Lower lobe of right lung (tissue), 2 donors: ENCODE results near the gene ZDHHC8. TPM values are rescaled to one million over a fixed set of nuclear protein-coding genes. Genes with fewer than 3 reads are reported as not detected.

Source experiments
- ATAC-seq, 2 donors: fragments of 200-7000 bp; cut with Tn5 transposase; one replicate each; pipeline ENCODE4 v1.9.1; 2020 to 2022; ENCODE audit warnings: mild to moderate bottlenecking in 2 of 2, moderate library complexity in 2 of 2
- DNase-seq: peaks from one replicate; pipeline ENCODE4 v3.0.0-alpha.2; 2020
- H3K27ac ChIP-seq: fragments of 200-600 bp; one replicate; pipeline ENCODE4 v1.8.0; 2022
- H3K27me3 ChIP-seq: fragments of 200-600 bp; one replicate; pipeline ENCODE4 v1.8.0; 2022; ENCODE audit warnings: low read depth
- H3K36me3 ChIP-seq: fragments of 200-600 bp; one replicate; pipeline ENCODE4 v1.8.0; 2022; ENCODE audit warnings: mild to moderate bottlenecking
- H3K4me1 ChIP-seq: fragments of 200-600 bp; one replicate; pipeline ENCODE4 v1.8.0; 2022
- H3K4me3 ChIP-seq: fragments of 200-600 bp; one replicate; pipeline ENCODE4 v1.8.0; 2022; ENCODE audit warnings: mild to moderate bottlenecking
- H3K9me3 ChIP-seq: fragments of 200-600 bp; one replicate; pipeline ENCODE4 v1.8.0; 2022
- CTCF ChIP-seq: fragments of 200-600 bp; IDR thresholded peaks from one replicate; pipeline ENCODE4 v1.8.0; 2022; ENCODE audit warnings: antibody characterized with exemption, mild to moderate bottlenecking
- intact Hi-C: fragments of 100-400 bp; cut with DNase I; formaldehyde crosslinking; loops from one replicate; pipeline ENCODE4 v1.11.0; 2022
- total RNA-seq: library from RNA; stranded (reverse); fragmentation: NEBNext Ultra II Directional; extraction: Animal tissue kit (Norgen Biotek cat#: 25700); gene quantifications from one replicate; pipeline ENCODE4 v1.2.1, GENCODE V29; 2021
- donor health status: DM: no; HTN: yes; CAD: no; lungs with severe emphysema.

Gene ZDHHC8
- total RNA-seq, 1 donor from 2014 or later: 77.2 TPM

- peaks cover 10% of the 10 kb centered on the region for H3K27me3 ChIP-seq
- ATAC-seq (no peak), DNase-seq (no peak)
- no peak overlapping the region for H3K27ac ChIP-seq
- no peaks in the 10 kb centered on the region for H3K36me3 ChIP-seq
- TF ChIP-seq CTCF: no peak
- H3K4me3 ChIP-seq: no peak overlapping the region
- H3K4me1 ChIP-seq: no peaks in the 10 kb centered on the region
- intact Hi-C loops: no loop called here
- H3K9me3 ChIP-seq: no peaks in the 10 kb centered on the region
Measured at GRCh38 chr22:20184501-20185165, 53.0 kb downstream of the ZDHHC8 start.

- Histone ChIP-seq H3K4me3 (no peak overlapping the region), H3K4me1 (no peaks in the 10 kb centered on the region), H3K27ac (no peak overlapping the region), H3K9me3 (no peaks in the 10 kb centered on the region), H3K27me3 (peaks cover 10% of the 10 kb centered on the region), H3K36me3 (no peaks in the 10 kb centered on the region)
- no peak for TF ChIP-seq CTCF
- ATAC-seq (no peak), DNase-seq (no peak)
- intact Hi-C loops: no loop called here
Measured at GRCh38 chr22:20185750-20186149, 54.1 kb downstream of the ZDHHC8 start.

- H3K9me3 ChIP-seq: no peaks in the 10 kb centered on the region
- H3K4me1 ChIP-seq: no peaks in the 10 kb centered on the region
- H3K27ac ChIP-seq: no peak overlapping the region
- intact Hi-C loops: no loop called here
- H3K4me3 ChIP-seq: no peak overlapping the region
- H3K36me3 ChIP-seq: no peaks in the 10 kb centered on the region
- TF ChIP-seq CTCF: no peak
- no peak for ATAC-seq
- DNase-seq: no peak
- peaks cover 10% of the 10 kb centered on the region for H3K27me3 ChIP-seq
Measured at GRCh38 chr22:20186183-20186870, 54.7 kb downstream of the ZDHHC8 start.

GRCh38 chr22:20186871-20187546 is 55.4 kb downstream of the ZDHHC8 start:
- no peak for ATAC-seq
- no peak overlapping the region for H3K27ac ChIP-seq
- H3K4me1 ChIP-seq: no peaks in the 10 kb centered on the region
- TF ChIP-seq CTCF: no peak
- H3K9me3 ChIP-seq: no peaks in the 10 kb centered on the region
- H3K27me3 ChIP-seq: peaks cover 10% of the 10 kb centered on the region
- H3K4me3 ChIP-seq: no peak overlapping the region
- no peaks in the 10 kb centered on the region for H3K36me3 ChIP-seq
- intact Hi-C loops: no loop called here
- no peak for DNase-seq

GRCh38 chr22:20187777-20188566 is 56.4 kb downstream of the ZDHHC8 start:
- Histone ChIP-seq H3K4me3 (no peak overlapping the region), H3K36me3 (no peaks in the 10 kb centered on the region), H3K27me3 (peaks cover 10% of the 10 kb centered on the region), H3K9me3 (no peaks in the 10 kb centered on the region), H3K4me1 (no peaks in the 10 kb centered on the region), H3K27ac (no peak overlapping the region)
- DNase-seq (no peak), ATAC-seq (no peak)
- TF ChIP-seq CTCF: no peak
- intact Hi-C loops: no loop called here
